Body of pancreas (tissue), 4 donors: Measurements from ENCODE around the gene PDK4.

ENCODE experiments used
- CTCF ChIP-seq, 7 experiments: fragments of 450-650 bp in 4 of 7; fragments of 200-600 bp in 3 of 7; sonication (generic) in 3 of 7; IDR thresholded peaks; one replicate each; pipeline ENCODE4 v1.5.1; 2016 to 2019; ENCODE audit warnings: antibody characterized with exemption in 7 of 7
- POLR2A ChIP-seq, 3 donors: fragments of 450-650 bp; IDR thresholded peaks; one replicate each; pipeline ENCODE4 v1.6.1; 2016; ENCODE audit warnings: antibody characterized with exemption in 3 of 3, mild to moderate bottlenecking in 2 of 3

- TF ChIP-seq POLR2A (IDR thresholded peaks at IDR 0.05) (peak; percentile 96 to 99 (median 97)), CTCF (IDR thresholded peaks at IDR 0.05) (peak in 1 of 7 experiments; percentile 5)
These were observed at the start of gene PDK4 for GRCh38 chr7:95596198-95597063.
